Endothelial cell of umbilical vein (primary cell): ENCODE results near the gene LMNB1. TPM values are rescaled to one million over a fixed set of nuclear protein-coding genes. Genes with fewer than 3 reads are reported as not detected.

Source experiments
- BruUV-seq: library from RNA; stranded (reverse); fragments of 400-500 nt; replicated peaks from 2 replicates; lab custom pipeline; 2021; lab: Mats Ljungman, UMichigan
- CTCF ChIA-PET: fragments of 300-600, 350-600 bp; sonication (Branson Sonifier 250); formaldehyde crosslinking; loops from one replicate; lab custom pipeline; 2021; ENCODE audit warnings: antibody characterized with exemption, inconsistent platforms; lab: Charles Lee
- POLR2A ChIA-PET: fragments of 300-600, 350-600 bp; sonication (Branson Sonifier 250); formaldehyde crosslinking; loops from one replicate; lab custom pipeline; 2021; ENCODE audit warnings: antibody characterized with exemption, inconsistent platforms; lab: Charles Lee
- DNase-seq: peaks from one replicate; pipeline ENCODE4 v3.0.0-alpha.2; 2011; ENCODE audit warnings: low read depth, low spot score
- FAIRE-seq: peaks from 2 replicates; lab custom pipeline; 2011; peaks lifted over from hg19 to GRCh38; lab: Jason Lieb, UNC
- H2AFZ ChIP-seq: 2 replicates; pipeline ENCODE4 v1.6.0; 2012; ENCODE audit warnings: low read depth, low read length, control low read depth, inconsistent platforms
- H3K27ac ChIP-seq: 2 replicates; pipeline ENCODE4 v1.5.1; 2011; ENCODE audit warnings: low read depth, mild to moderate bottlenecking, control low read depth, low read length, moderate library complexity; ENCODE audit not compliant: insufficient read depth
- H3K27me3 ChIP-seq, 2 experiments: 2 replicates each; pipeline versions ENCODE4 v1.6.0 to v1.6.1; 2011; ENCODE audit warnings: low read length in 2 of 2, mixed read lengths in 1 of 2; ENCODE audit not compliant: control insufficient read depth in 2 of 2, insufficient read depth in 2 of 2
- H3K36me3 ChIP-seq, 2 experiments: 2 replicates in 1 of 2; 3 replicates in 1 of 2; pipeline ENCODE4 v1.5.1; 2011; ENCODE audit warnings: low read length in 2 of 2, mild to moderate bottlenecking in 1 of 2, moderate library complexity in 1 of 2; ENCODE audit not compliant: control insufficient read depth in 2 of 2, insufficient read depth in 2 of 2; ENCODE audit errors: extremely low read depth in 1 of 2
- H3K4me1 ChIP-seq: 3 replicates; pipeline ENCODE4 v1.5.1; 2011; ENCODE audit warnings: mild to moderate bottlenecking, low read length; ENCODE audit not compliant: control insufficient read depth, insufficient read depth; ENCODE audit errors: extremely low read depth
- H3K4me2 ChIP-seq: 2 replicates; pipeline ENCODE4 v1.6.1; 2011; ENCODE audit warnings: low read length, control low read depth, mixed read lengths; ENCODE audit not compliant: insufficient read depth
- H3K4me3 ChIP-seq, 3 experiments: fragments of 200-600 bp in 1 of 3; sonication (generic), shearing (Covaris generic) in 1 of 3; replicated peaks in 1 of 3; 2 replicates each; pipeline ENCODE4 v1.5.1; 2011 to 2016; ENCODE audit warnings: control low read depth in 3 of 3, low read length in 3 of 3, mild to moderate bottlenecking in 2 of 3, inconsistent platforms in 1 of 3, low read depth in 1 of 3, moderate library complexity in 1 of 3; ENCODE audit not compliant: insufficient read depth in 1 of 3
- H3K79me2 ChIP-seq: 2 replicates; pipeline ENCODE4 v1.6.0; 2012; ENCODE audit warnings: low read length, inconsistent platforms; ENCODE audit not compliant: control insufficient read depth, insufficient read depth
- H3K9ac ChIP-seq: replicated peaks from 2 replicates; pipeline ENCODE3; 2011; ENCODE audit warnings: low read length, control low read depth; ENCODE audit not compliant: insufficient read depth; ENCODE audit errors: extremely low read depth
- H3K9me1 ChIP-seq: replicated peaks from 3 replicates; pipeline ENCODE4 v1.6.0; 2011; ENCODE audit warnings: mild to moderate bottlenecking, low read length; ENCODE audit not compliant: control insufficient read depth, insufficient read depth; ENCODE audit errors: extremely low read depth
- H3K9me3 ChIP-seq: replicated peaks from 2 replicates; pipeline ENCODE4 v1.5.1; 2012; ENCODE audit warnings: low read length, inconsistent platforms; ENCODE audit not compliant: control insufficient read depth, insufficient read depth
- H4K20me1 ChIP-seq: replicated peaks from 2 replicates; pipeline ENCODE3; 2011; ENCODE audit warnings: mild to moderate bottlenecking, low read length; ENCODE audit not compliant: control insufficient read depth, insufficient read depth; ENCODE audit errors: extremely low read depth
- EZH2 ChIP-seq: IDR thresholded peaks from 2 replicates; pipeline ENCODE4 v1.6.1; 2012; ENCODE audit warnings: borderline replicate concordance, low read depth, mild to moderate bottlenecking, moderate library complexity, low read length, inconsistent platforms; ENCODE audit not compliant: severe bottlenecking
- FOS ChIP-seq: IDR thresholded peaks from 2 replicates; pipeline ENCODE4 v1.6.1; 2011; ENCODE audit warnings: mild to moderate bottlenecking, low read length, moderate library complexity, borderline replicate concordance; ENCODE audit not compliant: insufficient read depth
- GATA2 ChIP-seq: IDR thresholded peaks from 2 replicates; pipeline ENCODE4 v1.7.0; 2011; ENCODE audit warnings: low read depth, mild to moderate bottlenecking, moderate library complexity, mixed read lengths, low read length; ENCODE audit not compliant: insufficient read length, insufficient read depth
- JUN ChIP-seq: IDR thresholded peaks from 2 replicates; pipeline ENCODE4 v1.6.1; 2011; ENCODE audit warnings: borderline replicate concordance, low read depth; ENCODE audit not compliant: insufficient read length, insufficient read depth
- MAX ChIP-seq: IDR thresholded peaks from 2 replicates; pipeline ENCODE4 v1.6.1; 2011; ENCODE audit not compliant: insufficient read depth, insufficient read length
- MYC ChIP-seq: IDR thresholded peaks from one replicate; pipeline ENCODE4 v1.6.1; 2011; ENCODE audit warnings: mild to moderate bottlenecking, low read depth, low read length
- POLR2A ChIP-seq: IDR thresholded peaks from 2 replicates; pipeline ENCODE4 v1.6.1; 2012; ENCODE audit warnings: low read depth, mild to moderate bottlenecking, control low read depth, low read length
- POLR2AphosphoS5 ChIP-seq: IDR thresholded peaks from 2 replicates; pipeline ENCODE4 v1.6.1; 2012; ENCODE audit warnings: low read depth, mild to moderate bottlenecking, control low read depth, low read length, moderate library complexity; ENCODE audit not compliant: insufficient read depth
- dilution Hi-C: fragments of 300-500 bp; cut with MboI; formaldehyde crosslinking; loops from one replicate; pipeline ENCODE4 v1.15.0; 2019; ENCODE audit warnings: low sequenced_read_pairs; ENCODE audit not compliant: extremely low pct_ligation_motif_present
- intact Hi-C: fragments of 100-400 bp; cut with micrococcal nuclease; formaldehyde crosslinking; loops from one replicate; pipeline ENCODE4 v1.10.0; 2022
- polyA plus RNA-seq, 4 experiments: library from polyadenylated mRNA; depleted of rRNA in 3 of 4; stranded (reverse) in 3 of 4; unstranded in 1 of 4; fragments of >200 nt; gene quantifications; 2 replicates each; pipeline versions ENCODE4 v1.2.1 to v1.2.3, GENCODE V29; 2011 to 2012; ENCODE audit warnings: missing spikeins in 1 of 4
- total RNA-seq: library from RNA; stranded (reverse); gene quantifications from 2 replicates; pipeline ENCODE4 v1.2.3, GENCODE V29; 2021
- TF ChIP-seq, protein P1 (sequence below), 2 donors: IDR thresholded peaks; 1 replicate in 1 of 2; 2 replicates in 1 of 2; pipeline ENCODE4 v1.5.1; 2011; ENCODE audit warnings: low read length in 2 of 2, mild to moderate bottlenecking in 2 of 2, moderate library complexity in 2 of 2, control low read depth in 1 of 2, inconsistent platforms in 1 of 2, low read depth in 1 of 2; ENCODE audit not compliant: insufficient read depth in 1 of 2; ENCODE audit errors: extremely low read depth in 1 of 2

LMNB1 gene
- total and polyA plus RNA-seq, 2 donors (not counting 3 experiments of a cell fraction or from before 2014, with no cell fraction given): 45.2 to 144 TPM

DNA sequence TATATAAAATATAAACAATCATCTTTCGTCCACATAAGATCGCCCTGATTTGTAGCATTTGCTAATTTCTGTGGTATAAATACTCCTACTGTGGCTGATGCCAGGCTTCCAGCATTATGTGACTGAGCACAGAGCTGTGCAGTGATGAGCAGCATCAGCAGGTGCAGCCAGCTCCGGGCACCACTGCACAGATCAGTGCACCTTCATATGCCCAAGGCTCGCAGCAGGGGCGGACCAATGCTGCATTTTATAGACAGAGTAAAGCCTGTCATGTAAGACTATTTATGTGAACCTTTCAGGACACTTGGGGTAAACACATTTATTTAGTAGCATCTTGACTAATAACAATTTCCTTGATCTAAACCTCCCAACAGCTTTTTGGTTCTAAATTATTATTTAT is 53.1 kb downstream of the LMNB1 start:
- H2AFZ ChIP-seq: no peak overlapping the region
- H3K27ac ChIP-seq: no peak overlapping the region
- no peak overlapping the region for H3K4me2 ChIP-seq
- POLR2A ChIA-PET: no interaction called here
- CTCF ChIA-PET: interaction anchor here (1.0 to 1.2 kb wide), 3 partner anchors 21 to 663 kb away, joined by 3 to 5 read pairs (median 3); no protein-coding TSS in a partner anchor
- H3K4me3 ChIP-seq: no peak overlapping the region
- no peak for DNase-seq
- no peaks in the 10 kb centered on the region for H3K27me3 ChIP-seq
- no peaks in the 10 kb centered on the region for H3K9me1 ChIP-seq
- no peaks in the 10 kb centered on the region for H3K4me1 ChIP-seq
- H3K9me3 ChIP-seq: no peaks in the 10 kb centered on the region
- no peak for FAIRE-seq
- no TSS peak for BruUV-seq
- peaks cover 18% of the 10 kb centered on the region for H3K79me2 ChIP-seq
- TF ChIP-seq POLR2A: no peak
- no peak for TF ChIP-seq JUN
- TF ChIP-seq EZH2: no peak
- TF ChIP-seq MAX: no peak
- TF ChIP-seq, protein P1, sequence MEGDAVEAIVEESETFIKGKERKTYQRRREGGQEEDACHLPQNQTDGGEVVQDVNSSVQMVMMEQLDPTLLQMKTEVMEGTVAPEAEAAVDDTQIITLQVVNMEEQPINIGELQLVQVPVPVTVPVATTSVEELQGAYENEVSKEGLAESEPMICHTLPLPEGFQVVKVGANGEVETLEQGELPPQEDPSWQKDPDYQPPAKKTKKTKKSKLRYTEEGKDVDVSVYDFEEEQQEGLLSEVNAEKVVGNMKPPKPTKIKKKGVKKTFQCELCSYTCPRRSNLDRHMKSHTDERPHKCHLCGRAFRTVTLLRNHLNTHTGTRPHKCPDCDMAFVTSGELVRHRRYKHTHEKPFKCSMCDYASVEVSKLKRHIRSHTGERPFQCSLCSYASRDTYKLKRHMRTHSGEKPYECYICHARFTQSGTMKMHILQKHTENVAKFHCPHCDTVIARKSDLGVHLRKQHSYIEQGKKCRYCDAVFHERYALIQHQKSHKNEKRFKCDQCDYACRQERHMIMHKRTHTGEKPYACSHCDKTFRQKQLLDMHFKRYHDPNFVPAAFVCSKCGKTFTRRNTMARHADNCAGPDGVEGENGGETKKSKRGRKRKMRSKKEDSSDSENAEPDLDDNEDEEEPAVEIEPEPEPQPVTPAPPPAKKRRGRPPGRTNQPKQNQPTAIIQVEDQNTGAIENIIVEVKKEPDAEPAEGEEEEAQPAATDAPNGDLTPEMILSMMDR (IDR thresholded peaks at IDR 0.05; ENCODE audit: extremely low read depth in 1 of 2, insufficient read depth in 1 of 2, low read depth in 1 of 2, low read length in 2 of 2): no peak
- no peak for TF ChIP-seq POLR2AphosphoS5
- TF ChIP-seq FOS: no peak
- TF ChIP-seq GATA2: no peak
- no peak for TF ChIP-seq MYC
- H3K36me3 ChIP-seq: peaks cover 2 to 27% of the 10 kb centered on the region in 2 experiments
- no peak overlapping the region for H3K9ac ChIP-seq
- intact Hi-C loops (no loop called here), dilution Hi-C loops (no loop called here)
- no peaks in the 10 kb centered on the region for H4K20me1 ChIP-seq
